Thoracic aorta (tissue), 2 donors: ENCODE measurements around the gene MYO18B. TPM values are rescaled to one million over a fixed set of nuclear protein-coding genes. Genes with fewer than 3 reads are reported as not detected.

Experiments
- ATAC-seq: fragments of 150-250 bp; one replicate; pipeline ENCODE4 v1.8.0; 2017; ENCODE audit warnings: low read depth; ENCODE audit not compliant: insufficient number of reproducible peaks, low FRiP score
- DNase-seq: peaks from one replicate; pipeline ENCODE4 v3.0.0-alpha.2; 2020; ENCODE audit warnings: low spot score
- H3K27ac ChIP-seq, 2 donors: fragments of 200-600 bp; sonication (generic); 1 replicate in 1 of 2; 2 replicates in 1 of 2; pipeline ENCODE4 v1.5.1; 2016; ENCODE audit warnings: mild to moderate bottlenecking in 2 of 2, moderate library complexity in 2 of 2
- H3K27me3 ChIP-seq: fragments of 200-600 bp; sonication (generic); replicated peaks from 2 replicates; pipeline ENCODE4 v1.6.0; 2016; ENCODE audit warnings: mild to moderate bottlenecking; ENCODE audit not compliant: insufficient read depth
- H3K36me3 ChIP-seq: fragments of 200-600 bp; sonication (generic); one replicate; pipeline ENCODE4 v1.5.1; 2016
- H3K4me1 ChIP-seq, 2 donors: fragments of 200-600 bp; sonication (generic); 1 replicate in 1 of 2; 2 replicates in 1 of 2; pipeline versions ENCODE4 v1.5.1 to v1.6.0; 2016; ENCODE audit warnings: low read depth in 2 of 2, mild to moderate bottlenecking in 1 of 2; ENCODE audit not compliant: control insufficient read depth in 1 of 2
- H3K4me3 ChIP-seq: fragments of 200-600 bp; sonication (generic); 2 replicates; pipeline ENCODE4 v1.5.1; 2016; ENCODE audit warnings: mild to moderate bottlenecking
- H3K9me3 ChIP-seq: fragments of 200-600 bp; sonication (generic); 2 replicates; pipeline ENCODE4 v1.5.1; 2016
- total RNA-seq, 2 donors: library from RNA; depleted of rRNA; stranded (reverse); fragments of >200 nt; gene quantifications; one replicate each; pipeline versions ENCODE4 v1.1.0 to v1.2.3, GENCODE V29; 2016
- TF ChIP-seq, protein P1 (sequence below): fragments of 200-600 bp; sonication (generic); IDR thresholded peaks from one replicate; pipeline ENCODE4 v1.5.1; 2019; ENCODE audit warnings: antibody characterized with exemption

Gene MYO18B
- total RNA-seq, 2 donors from 2014 or later: 45.6 to 73.5 TPM

DNA sequence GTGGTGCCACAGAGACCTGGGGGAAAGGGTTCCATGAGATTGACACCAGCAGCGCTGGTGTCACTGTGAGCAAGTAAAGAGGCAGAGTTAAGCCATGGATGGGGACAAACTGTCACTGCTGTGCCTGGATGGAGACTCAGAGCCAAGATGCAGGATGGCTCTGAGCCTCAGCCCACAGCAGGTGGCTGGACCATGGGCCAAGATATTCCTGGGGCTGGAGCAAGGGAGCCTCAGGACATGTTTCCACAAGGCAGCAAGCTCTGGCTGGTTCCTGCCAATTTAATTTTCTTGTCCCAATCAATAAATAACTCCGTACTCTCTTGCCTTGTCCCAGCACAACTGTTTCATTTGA is 23.0 kb downstream of the MYO18B start:
- H3K9me3 ChIP-seq: peaks cover 7% of the 10 kb centered on the region
- H3K4me3 ChIP-seq: no peak overlapping the region
- TF ChIP-seq, protein P1, sequence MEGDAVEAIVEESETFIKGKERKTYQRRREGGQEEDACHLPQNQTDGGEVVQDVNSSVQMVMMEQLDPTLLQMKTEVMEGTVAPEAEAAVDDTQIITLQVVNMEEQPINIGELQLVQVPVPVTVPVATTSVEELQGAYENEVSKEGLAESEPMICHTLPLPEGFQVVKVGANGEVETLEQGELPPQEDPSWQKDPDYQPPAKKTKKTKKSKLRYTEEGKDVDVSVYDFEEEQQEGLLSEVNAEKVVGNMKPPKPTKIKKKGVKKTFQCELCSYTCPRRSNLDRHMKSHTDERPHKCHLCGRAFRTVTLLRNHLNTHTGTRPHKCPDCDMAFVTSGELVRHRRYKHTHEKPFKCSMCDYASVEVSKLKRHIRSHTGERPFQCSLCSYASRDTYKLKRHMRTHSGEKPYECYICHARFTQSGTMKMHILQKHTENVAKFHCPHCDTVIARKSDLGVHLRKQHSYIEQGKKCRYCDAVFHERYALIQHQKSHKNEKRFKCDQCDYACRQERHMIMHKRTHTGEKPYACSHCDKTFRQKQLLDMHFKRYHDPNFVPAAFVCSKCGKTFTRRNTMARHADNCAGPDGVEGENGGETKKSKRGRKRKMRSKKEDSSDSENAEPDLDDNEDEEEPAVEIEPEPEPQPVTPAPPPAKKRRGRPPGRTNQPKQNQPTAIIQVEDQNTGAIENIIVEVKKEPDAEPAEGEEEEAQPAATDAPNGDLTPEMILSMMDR: no peak
- DNase-seq (no peak), ATAC-seq (no peak)
- H3K36me3 ChIP-seq: peaks cover 48% of the 10 kb centered on the region
- H3K4me1 ChIP-seq: peaks cover 4 to 6% of the 10 kb centered on the region in 2 donors
- no peak overlapping the region for H3K27ac ChIP-seq
- no peaks in the 10 kb centered on the region for H3K27me3 ChIP-seq

- Histone ChIP-seq H3K4me1 (no peaks in the 10 kb centered on the region), H3K27ac (no peak overlapping the region), H3K4me3 (no peak overlapping the region), H3K27me3 (no peaks in the 10 kb centered on the region), H3K9me3 (peaks cover 7% of the 10 kb centered on the region), H3K36me3 (peaks cover 50% of the 10 kb centered on the region)
- ATAC-seq: no peak
- TF ChIP-seq, protein P1: no peak
- DNase-seq: no peak
Observed at GRCh38 chr22:25765801-25766200, 23.8 kb downstream of the MYO18B start.

DNA sequence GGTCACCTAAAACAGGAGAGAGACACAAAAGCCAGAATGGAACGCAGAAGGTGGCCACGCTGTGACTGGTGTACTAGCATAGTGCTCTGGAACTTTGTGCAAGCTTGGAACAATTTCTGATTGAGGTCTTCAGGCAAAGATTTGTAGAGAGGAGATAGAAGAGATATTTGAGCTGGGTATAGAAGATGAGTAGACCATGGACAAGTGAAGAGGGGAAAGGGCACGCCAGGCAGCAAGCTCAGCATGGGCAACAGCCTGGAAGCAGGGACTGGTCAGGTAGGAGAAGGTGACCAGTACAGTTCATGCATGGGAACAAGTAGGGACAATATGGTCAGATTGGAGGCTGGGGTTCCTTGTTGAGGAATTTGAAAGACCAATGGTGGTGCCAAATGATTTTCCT is 24.4 kb downstream of the MYO18B start:
- no peak for ATAC-seq
- H3K9me3 ChIP-seq: peaks cover 7% of the 10 kb centered on the region
- H3K27me3 ChIP-seq: no peaks in the 10 kb centered on the region
- no peak overlapping the region for H3K4me3 ChIP-seq
- no peak overlapping the region for H3K27ac ChIP-seq
- peaks cover 50% of the 10 kb centered on the region for H3K36me3 ChIP-seq
- DNase-seq: no peak
- H3K4me1 ChIP-seq: no peaks in the 10 kb centered on the region
- TF ChIP-seq, protein P1: no peak

- H3K27me3 ChIP-seq: no peaks in the 10 kb centered on the region
- H3K4me3 ChIP-seq: no peak overlapping the region
- H3K4me1 ChIP-seq: no peaks in the 10 kb centered on the region
- H3K9me3 ChIP-seq: peaks cover 7% of the 10 kb centered on the region
- ATAC-seq (no peak), DNase-seq (no peak)
- no peak overlapping the region for H3K27ac ChIP-seq
- peaks cover 36% of the 10 kb centered on the region for H3K36me3 ChIP-seq
- TF ChIP-seq, protein P1: no peak
Observed at GRCh38 chr22:25770333-25770732, 28.3 kb downstream of the MYO18B start.

GRCh38 chr22:25772288-25772687 is 30.3 kb downstream of the MYO18B start:
- Histone ChIP-seq H3K4me1 (no peaks in the 10 kb centered on the region), H3K9me3 (no peaks in the 10 kb centered on the region), H3K36me3 (peaks cover 28% of the 10 kb centered on the region), H3K4me3 (no peak overlapping the region), H3K27me3 (no peaks in the 10 kb centered on the region), H3K27ac (no peak overlapping the region)
- ATAC-seq: no peak
- no peak for DNase-seq
- TF ChIP-seq, protein P1: no peak
